HL-60 (cell line): ENCODE measurements around the gene ARHGEF11.

Experiments
- DNase-seq, 2 experiments: peaks; one replicate each; pipeline ENCODE4 v3.0.0-alpha.2; 2010 to 2020; ENCODE audit warnings: low read depth in 1 of 2, low spot score in 1 of 2
- H3K27ac ChIP-seq: fragments of 250-450 bp; sonication (Bioruptor Pico); replicated peaks from 2 replicates; pipeline ENCODE4 v1.5.1; 2020; ENCODE audit warnings: mild to moderate bottlenecking, moderate library complexity
- H3K27me3 ChIP-seq: fragments of 250-450 bp; sonication (Bioruptor Pico); 2 replicates; pipeline ENCODE4 v1.5.1; 2021; ENCODE audit warnings: mild to moderate bottlenecking, moderate library complexity; ENCODE audit not compliant: insufficient read depth, poor library complexity, severe bottlenecking
- H3K4me3 ChIP-seq: replicated peaks from 2 replicates; pipeline ENCODE4 v1.5.1; 2011; ENCODE audit warnings: mild to moderate bottlenecking, control low read depth, low read length; ENCODE audit not compliant: insufficient read depth
- GABPA ChIP-seq: IDR thresholded peaks from 2 replicates; pipeline ENCODE4 v1.6.1; 2012; ENCODE audit warnings: low read depth
- POLR2AphosphoS5 ChIP-seq: IDR thresholded peaks from 2 replicates; pipeline ENCODE4 v1.6.1; 2012; ENCODE audit warnings: low read depth
- SPI1 ChIP-seq: IDR thresholded peaks from 2 replicates; pipeline ENCODE4 v1.6.1; 2012; ENCODE audit warnings: low read depth, mild to moderate bottlenecking, borderline replicate concordance
- TF ChIP-seq, protein P1 (sequence below): IDR thresholded peaks from one replicate; pipeline ENCODE4 v1.5.1; 2011; ENCODE audit warnings: low read length, control low read depth, inconsistent platforms; ENCODE audit not compliant: insufficient read depth
- TF ChIP-seq, protein P2 (sequence below): IDR thresholded peaks from 2 replicates; pipeline ENCODE4 v1.6.1; 2012; ENCODE audit warnings: low read depth; ENCODE audit not compliant: insufficient replicate concordance

The ARHGEF11 gene

DNA sequence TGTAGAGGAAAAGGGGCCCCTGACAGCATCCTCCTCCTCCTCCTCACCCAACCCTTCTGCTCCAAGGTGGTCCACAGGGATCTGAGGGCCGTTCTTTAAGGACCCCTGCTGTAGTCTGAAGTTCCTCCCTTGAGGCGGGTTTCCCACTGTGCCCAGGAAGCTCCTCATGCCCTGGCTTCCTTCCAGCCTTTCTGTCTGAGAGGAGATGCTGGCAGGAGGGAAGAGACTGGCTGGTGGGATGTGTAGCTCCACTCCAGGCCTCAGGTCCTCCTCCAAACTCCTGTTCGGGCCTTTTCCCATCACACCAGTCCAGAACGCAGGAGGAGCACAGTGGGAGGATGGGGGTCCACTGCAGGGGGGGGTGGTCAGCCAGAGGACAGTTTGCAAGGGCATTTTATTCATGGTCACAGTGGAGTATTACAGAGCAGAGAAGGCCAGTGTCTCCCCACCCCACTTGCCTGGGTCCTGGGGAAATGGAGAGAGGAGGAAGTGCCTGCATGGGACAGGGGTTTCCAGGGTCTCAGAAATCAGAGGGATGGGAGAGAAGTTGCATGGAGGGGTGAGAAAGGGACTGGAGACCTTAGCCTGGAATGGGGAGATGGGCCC is 46.2 kb upstream of the ARHGEF11 start:
- no peaks in the 10 kb centered on the region for H3K27me3 ChIP-seq
- TF ChIP-seq, protein P1, sequence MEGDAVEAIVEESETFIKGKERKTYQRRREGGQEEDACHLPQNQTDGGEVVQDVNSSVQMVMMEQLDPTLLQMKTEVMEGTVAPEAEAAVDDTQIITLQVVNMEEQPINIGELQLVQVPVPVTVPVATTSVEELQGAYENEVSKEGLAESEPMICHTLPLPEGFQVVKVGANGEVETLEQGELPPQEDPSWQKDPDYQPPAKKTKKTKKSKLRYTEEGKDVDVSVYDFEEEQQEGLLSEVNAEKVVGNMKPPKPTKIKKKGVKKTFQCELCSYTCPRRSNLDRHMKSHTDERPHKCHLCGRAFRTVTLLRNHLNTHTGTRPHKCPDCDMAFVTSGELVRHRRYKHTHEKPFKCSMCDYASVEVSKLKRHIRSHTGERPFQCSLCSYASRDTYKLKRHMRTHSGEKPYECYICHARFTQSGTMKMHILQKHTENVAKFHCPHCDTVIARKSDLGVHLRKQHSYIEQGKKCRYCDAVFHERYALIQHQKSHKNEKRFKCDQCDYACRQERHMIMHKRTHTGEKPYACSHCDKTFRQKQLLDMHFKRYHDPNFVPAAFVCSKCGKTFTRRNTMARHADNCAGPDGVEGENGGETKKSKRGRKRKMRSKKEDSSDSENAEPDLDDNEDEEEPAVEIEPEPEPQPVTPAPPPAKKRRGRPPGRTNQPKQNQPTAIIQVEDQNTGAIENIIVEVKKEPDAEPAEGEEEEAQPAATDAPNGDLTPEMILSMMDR: no peak
- TF ChIP-seq, protein P2, sequence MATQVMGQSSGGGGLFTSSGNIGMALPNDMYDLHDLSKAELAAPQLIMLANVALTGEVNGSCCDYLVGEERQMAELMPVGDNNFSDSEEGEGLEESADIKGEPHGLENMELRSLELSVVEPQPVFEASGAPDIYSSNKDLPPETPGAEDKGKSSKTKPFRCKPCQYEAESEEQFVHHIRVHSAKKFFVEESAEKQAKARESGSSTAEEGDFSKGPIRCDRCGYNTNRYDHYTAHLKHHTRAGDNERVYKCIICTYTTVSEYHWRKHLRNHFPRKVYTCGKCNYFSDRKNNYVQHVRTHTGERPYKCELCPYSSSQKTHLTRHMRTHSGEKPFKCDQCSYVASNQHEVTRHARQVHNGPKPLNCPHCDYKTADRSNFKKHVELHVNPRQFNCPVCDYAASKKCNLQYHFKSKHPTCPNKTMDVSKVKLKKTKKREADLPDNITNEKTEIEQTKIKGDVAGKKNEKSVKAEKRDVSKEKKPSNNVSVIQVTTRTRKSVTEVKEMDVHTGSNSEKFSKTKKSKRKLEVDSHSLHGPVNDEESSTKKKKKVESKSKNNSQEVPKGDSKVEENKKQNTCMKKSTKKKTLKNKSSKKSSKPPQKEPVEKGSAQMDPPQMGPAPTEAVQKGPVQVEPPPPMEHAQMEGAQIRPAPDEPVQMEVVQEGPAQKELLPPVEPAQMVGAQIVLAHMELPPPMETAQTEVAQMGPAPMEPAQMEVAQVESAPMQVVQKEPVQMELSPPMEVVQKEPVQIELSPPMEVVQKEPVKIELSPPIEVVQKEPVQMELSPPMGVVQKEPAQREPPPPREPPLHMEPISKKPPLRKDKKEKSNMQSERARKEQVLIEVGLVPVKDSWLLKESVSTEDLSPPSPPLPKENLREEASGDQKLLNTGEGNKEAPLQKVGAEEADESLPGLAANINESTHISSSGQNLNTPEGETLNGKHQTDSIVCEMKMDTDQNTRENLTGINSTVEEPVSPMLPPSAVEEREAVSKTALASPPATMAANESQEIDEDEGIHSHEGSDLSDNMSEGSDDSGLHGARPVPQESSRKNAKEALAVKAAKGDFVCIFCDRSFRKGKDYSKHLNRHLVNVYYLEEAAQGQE: no peak
- TF ChIP-seq POLR2AphosphoS5 (no peak), GABPA (no peak), SPI1 (no peak)
- DNase-seq: no peak
- H3K4me3 ChIP-seq: no peak overlapping the region
- no peak overlapping the region for H3K27ac ChIP-seq

DNA sequence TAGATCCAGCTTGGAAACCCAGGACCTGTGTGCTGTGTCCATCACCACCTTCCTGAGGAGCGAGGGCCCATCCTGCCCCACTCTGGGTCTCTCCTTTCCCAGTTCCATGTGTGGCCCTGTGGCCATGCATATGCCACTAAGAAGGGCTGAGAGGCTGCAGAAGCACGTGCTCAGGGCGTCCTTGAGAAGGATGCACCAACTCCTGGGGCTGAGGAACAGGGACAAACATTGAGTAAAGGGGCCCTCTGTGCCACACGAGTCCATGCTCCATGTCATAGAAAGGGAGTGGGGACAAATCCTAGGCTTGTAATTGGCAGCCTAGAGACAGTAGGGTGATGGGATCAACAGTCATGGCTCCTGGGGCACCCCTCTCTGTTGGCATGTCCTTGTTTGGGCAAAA is 45.6 kb upstream of the ARHGEF11 start:
- no peak for TF ChIP-seq POLR2AphosphoS5
- TF ChIP-seq SPI1: no peak
- no peak for TF ChIP-seq GABPA
- TF ChIP-seq, protein P1: no peak
- TF ChIP-seq, protein P2: no peak
- Histone ChIP-seq H3K27ac (no peak overlapping the region), H3K27me3 (no peaks in the 10 kb centered on the region), H3K4me3 (no peak overlapping the region)
- DNase-seq: no peak

DNA sequence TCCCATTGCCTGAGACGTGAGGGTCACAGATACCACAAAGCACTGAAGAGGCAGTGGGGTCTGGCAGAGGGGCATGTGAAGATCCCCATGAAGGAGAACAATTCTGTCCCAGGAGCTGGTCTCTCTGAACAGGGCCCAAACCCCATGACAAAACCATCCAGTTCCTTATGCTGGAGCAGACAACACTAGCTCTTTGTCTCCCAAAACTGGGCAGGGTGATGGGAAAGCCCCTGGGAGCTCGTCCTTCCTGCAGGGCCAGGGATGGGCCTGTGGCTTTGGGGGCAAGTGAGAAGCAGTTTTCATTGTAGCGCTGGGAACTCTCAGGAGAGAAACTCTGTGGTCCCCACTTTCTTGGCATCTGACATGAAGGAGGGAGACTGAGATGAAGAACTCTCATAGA is 45.2 kb upstream of the ARHGEF11 start:
- H3K4me3 ChIP-seq: no peak overlapping the region
- H3K27ac ChIP-seq: no peak overlapping the region
- no peak for DNase-seq
- no peaks in the 10 kb centered on the region for H3K27me3 ChIP-seq
- TF ChIP-seq, protein P1: no peak
- TF ChIP-seq SPI1: no peak
- TF ChIP-seq, protein P2: no peak
- TF ChIP-seq POLR2AphosphoS5: no peak
- TF ChIP-seq GABPA: no peak
